Thyroid gland (tissue), 4 donors: Measurements from ENCODE around the gene TNFAIP8.

Experiments
- CTCF ChIP-seq, 6 experiments: fragments of 200-600 bp in 3 of 6; fragments of 450-650 bp in 3 of 6; sonication (generic) in 3 of 6; IDR thresholded peaks; one replicate each; pipeline ENCODE4 v1.5.1; 2016 to 2019; ENCODE audit warnings: antibody characterized with exemption in 6 of 6, mild to moderate bottlenecking in 2 of 6, inconsistent platforms in 1 of 6, moderate library complexity in 1 of 6
- POLR2A ChIP-seq, 2 donors: fragments of 450-650 bp; IDR thresholded peaks; one replicate each; pipeline ENCODE4 v1.6.1; 2017; ENCODE audit warnings: antibody characterized with exemption in 2 of 2, mild to moderate bottlenecking in 2 of 2, moderate library complexity in 1 of 2

DNA sequence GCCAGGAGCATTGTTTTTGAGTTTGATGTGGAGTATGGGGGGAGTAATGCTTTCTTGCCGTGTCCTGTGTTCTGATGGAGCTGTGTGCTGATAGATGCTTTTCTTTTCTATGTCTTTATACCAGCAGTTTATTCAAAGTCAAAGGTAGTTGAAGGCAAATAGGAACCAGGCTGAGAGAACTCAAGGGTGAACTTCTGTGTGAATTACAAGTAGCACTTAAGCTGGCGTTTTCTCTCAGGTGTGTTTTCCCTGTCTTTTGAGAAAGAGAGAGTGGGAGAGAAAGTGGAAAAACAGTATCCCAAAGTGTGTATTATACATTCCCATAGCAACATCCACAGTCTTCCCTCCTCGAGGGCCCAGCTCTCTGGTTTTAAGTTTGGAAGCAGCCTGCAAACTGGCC is 1.5 kb downstream of the TNFAIP8 start:
- no peak for TF ChIP-seq CTCF (IDR thresholded peaks at IDR 0.05)
- TF ChIP-seq POLR2A (IDR thresholded peaks at IDR 0.05) = peak in 1 of 2 donors; percentile 24
